HG02571 (cell line): Measurements from ENCODE around the gene HYCC1.
"Not testable (repeated sequence)": the region's sequence is repeated elsewhere in the genome, so short reads cannot be mapped to it uniquely, and the experiment has no call there.

Source experiments
- ATAC-seq: cut with Tn5 transposase; IDR thresholded peaks from one replicate; pipeline ENCODE4 v1.9.1; 2021; ENCODE audit warnings: mild to moderate bottlenecking, moderate library complexity; ENCODE audit not compliant: unreplicated experiment

HYCC1 gene

DNA sequence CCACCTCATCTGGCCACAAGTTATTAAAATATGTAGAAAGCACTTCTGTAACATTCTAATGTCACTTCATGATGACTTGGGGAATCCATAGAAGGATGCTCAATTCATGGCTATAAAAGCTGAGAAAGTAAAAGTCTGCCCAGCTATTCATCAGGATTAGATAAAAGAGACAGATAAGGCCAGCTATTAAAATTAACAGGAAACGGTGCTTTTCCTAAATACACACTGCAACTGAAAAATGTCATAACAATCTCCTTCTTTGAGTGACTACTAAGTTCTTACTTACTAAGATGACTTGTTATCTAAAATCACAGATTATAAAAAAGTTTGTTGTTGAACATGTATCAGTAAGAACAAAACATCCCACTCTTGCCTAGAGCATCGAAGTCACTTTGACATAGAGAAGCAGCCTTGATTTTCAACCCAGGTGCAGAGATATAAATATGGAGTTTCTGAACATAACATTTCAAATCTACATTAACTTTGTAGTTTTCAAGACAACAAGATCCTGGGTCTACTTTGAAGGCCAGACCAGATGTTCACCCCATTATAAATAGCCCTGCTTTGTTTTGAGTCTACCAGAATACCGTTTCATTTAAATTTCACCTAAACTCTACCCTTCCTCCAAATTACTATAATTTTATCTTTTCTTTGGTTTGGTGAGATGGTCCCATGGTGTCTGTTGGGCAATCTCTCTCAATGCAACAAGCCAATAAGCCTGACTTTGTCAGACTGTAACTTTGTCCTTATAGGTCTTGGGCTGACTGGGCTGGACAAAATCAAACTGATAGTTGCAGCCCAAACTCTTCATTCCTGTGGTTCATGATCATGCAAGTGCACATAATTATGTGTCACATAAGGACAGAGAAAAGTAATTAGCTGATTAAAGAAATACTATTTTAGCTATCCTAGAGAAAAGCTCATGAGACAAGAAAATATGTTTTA, 24.0 kb downstream of the HYCC1 start:
- no peak for ATAC-seq

DNA sequence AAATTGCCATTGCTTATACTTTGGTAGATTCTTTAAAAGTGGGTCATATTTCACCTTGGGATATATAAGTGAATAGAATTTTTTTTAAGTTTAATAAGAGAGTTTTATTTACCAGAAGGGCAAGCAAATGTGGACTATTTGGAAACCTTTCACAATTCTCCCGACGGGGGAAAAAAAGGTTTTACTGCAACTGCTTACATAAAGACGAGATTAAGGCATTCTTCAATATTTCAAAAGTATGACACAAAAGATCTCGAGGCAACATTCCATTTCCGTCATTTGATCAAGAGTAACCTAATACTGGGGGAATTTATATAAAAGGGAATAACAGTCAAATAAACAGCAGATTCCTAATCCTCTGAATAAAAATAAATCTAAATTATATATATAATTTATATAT, 28.5 kb downstream of the HYCC1 start:
- no peak for ATAC-seq

DNA sequence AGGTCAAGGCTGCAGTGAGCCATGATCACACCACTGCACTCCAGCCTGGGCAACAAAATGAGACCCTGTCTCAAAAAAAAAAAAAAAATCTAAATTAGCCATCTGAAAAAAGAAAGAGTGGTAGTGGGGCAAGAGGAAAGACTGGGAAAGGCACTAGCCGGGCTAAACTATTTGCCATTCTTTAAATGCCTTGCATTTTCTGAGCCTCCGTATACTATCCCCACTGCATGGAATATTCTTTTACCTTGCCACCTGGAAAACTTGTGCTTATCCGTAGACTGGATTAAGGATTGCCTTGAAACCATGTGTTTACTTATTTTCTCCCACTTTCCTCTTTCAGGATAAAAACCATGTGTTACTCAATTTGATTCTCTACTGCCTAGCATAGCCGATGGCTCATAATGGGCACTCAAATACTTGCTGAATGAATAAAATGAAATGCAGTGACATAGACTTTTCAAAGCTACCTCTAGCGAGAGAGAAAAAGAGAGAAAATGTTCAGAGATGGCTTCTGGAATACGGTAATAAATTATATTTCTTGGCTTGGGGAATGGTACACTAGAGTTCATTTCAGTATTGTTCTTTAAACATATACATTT, 30.6 kb downstream of the HYCC1 start:
- ATAC-seq, result no peak

DNA sequence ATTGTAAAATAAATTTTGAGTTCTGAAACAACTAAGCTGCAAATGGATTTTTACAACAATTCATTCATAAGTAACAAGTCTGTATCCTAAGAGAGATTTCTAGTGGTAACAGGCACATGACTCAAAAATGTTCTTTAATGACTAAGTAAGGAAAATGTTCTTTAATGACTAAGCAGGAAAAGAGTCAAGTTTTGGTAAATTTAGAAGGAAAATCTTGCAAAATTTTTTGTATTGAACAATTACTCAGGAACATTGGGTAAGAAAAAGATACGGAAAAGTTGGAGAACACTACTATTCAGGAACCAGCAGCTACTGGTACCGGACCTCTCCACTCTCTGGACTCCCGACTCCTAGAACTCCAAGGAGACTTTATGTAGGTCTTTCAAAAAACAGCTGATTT, 33.5 kb downstream of the HYCC1 start:
- ATAC-seq, result no peak

DNA sequence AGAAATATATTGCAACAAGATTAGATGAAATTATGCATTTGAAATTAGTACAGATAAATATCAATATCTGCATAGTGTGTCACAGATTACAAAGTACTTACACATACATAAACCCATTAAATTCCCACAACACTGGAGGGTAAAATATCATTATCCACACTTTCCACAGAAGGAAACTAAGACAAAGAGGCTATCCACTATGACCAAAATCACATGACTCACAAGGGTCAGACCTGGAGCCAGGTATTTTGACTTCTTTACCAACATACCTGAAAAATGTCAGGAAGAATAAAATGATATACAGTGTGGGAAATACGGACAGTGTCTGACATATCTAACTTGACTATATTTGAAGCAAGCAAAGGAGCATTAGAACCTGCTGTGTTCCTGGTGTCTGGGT, 34.1 kb downstream of the HYCC1 start:
- no peak for ATAC-seq

DNA sequence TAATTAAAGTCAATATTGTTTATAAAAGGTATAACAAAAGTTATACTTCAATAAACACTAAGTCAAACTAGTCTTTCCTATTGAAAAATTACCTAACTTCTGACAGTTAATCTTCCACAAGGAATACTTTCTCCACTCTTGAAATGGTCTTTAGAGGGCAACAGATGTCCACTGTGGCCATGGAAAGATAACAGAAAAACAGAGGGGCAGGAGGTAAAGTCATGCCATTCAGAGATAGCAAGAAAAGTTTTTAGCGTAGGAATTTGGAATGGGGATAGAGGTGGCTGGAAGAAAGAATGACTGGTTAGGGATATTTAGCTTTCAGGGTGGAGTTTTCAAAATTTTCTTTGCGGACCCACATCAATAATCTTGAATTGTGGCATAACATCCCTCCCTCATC, 34.7 kb downstream of the HYCC1 start:
- no peak for ATAC-seq

DNA sequence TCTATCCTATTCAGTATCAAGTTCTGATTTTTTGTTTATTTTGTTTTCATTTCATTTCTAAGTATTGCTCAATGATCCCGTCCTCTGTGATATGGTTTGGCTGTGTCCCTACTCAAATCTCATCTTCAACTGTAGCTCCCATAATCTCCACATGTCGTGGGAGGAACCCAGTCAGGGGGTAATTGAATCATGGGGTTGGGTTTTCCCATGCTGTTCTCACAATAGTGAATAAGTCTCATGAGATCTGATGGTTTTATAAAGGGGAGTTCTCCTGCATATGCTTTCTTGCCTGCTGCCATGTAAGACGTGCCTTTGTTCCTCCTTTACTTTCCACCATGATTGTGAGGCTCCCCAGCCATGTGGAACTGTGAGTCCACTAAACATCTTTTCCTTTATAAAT, 39.3 kb downstream of the HYCC1 start:
- ATAC-seq, result not testable (repeated sequence)

DNA sequence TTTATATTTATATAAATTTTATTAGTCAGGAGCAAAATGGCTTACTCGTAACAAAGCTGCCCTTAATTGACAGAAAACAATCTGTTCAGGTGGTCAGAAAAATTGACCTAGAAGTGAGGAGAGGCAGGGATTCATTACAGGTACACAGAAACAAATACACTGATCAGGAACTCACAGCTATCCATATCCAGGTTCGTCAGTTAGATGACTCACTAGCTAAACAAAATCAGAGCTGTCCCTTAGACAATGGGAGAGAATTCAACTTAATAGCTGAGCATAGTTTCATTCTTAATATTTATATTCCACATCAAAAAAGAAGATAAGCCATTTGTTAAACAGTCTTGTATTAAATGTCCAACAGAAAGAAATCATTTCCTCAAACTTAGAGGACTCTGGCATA, 41.7 kb downstream of the HYCC1 start:
- ATAC-seq, result no peak

DNA sequence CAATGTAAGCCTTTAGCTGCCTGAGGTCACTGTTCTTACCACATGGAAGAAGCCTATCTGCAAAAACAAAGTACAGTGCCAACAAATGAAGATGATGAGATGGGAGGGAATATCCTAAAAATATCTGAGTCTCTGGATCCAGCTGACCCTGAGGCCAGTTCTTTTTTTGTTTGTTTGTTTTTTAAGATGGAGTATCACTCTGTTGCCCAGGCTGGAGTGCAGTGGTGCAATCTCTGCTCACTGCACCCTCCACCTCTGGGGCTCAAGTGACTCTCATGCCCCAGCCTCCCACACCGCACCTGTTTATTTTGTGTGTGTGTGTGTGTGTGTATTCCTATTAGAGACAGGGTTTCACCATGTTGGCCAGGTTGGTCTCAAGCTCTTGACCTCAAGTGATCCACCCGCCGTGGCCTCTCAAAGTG, 44.9 kb downstream of the HYCC1 start:
- no peak for ATAC-seq
